GM18909 (cell line): Measurements from ENCODE around the gene TIMM44.
"Not testable (repeated sequence)": the region's sequence is repeated elsewhere in the genome, so short reads cannot be mapped to it uniquely, and the experiment has no call there.

Source experiments
- ATAC-seq: cut with Tn5 transposase; IDR thresholded peaks from one replicate; pipeline ENCODE4 v1.9.1; 2021; ENCODE audit warnings: mild to moderate bottlenecking; ENCODE audit not compliant: unreplicated experiment, poor library complexity

TIMM44 gene

GRCh38 chr19:7953576-7953975 is 10.1 kb upstream of the TIMM44 start:
- no peak for ATAC-seq

GRCh38 chr19:7953060-7953459 is 9.6 kb upstream of the TIMM44 start:
- ATAC-seq, result no peak

GRCh38 chr19:7947939-7948338 is 4.5 kb upstream of the TIMM44 start:
- no peak for ATAC-seq

- peak; percentile 29 for ATAC-seq
Observed at GRCh38 chr19:7944177-7944761, 803 bp upstream of the TIMM44 start.

GRCh38 chr19:7942981-7943443 is 454 bp downstream of the TIMM44 start:
- ATAC-seq, result no peak

- no peak for ATAC-seq
Observed at GRCh38 chr19:7941895-7942596, 1.4 kb downstream of the TIMM44 start.

- no peak for ATAC-seq
Observed at GRCh38 chr19:7940841-7941240, 2.6 kb downstream of the TIMM44 start.

- ATAC-seq, result no peak
Observed at GRCh38 chr19:7934766-7935165, 8.7 kb downstream of the TIMM44 start.

- ATAC-seq, result no peak
Observed at GRCh38 chr19:7933828-7934725, 9.4 kb downstream of the TIMM44 start.

- no peak for ATAC-seq
Observed at GRCh38 chr19:7933411-7933810, 10.1 kb downstream of the TIMM44 start.

- ATAC-seq, result no peak
Observed at GRCh38 chr19:7932930-7933300, 10.6 kb downstream of the TIMM44 start.

- no peak for ATAC-seq
Observed at GRCh38 chr19:7932276-7932929, 11.1 kb downstream of the TIMM44 start.

- no peak for ATAC-seq
Observed at GRCh38 chr19:7931221-7932061, 12.0 kb downstream of the TIMM44 start.

- ATAC-seq, result no peak
Observed at GRCh38 chr19:7930765-7931164, 12.7 kb downstream of the TIMM44 start.

- not testable (repeated sequence) for ATAC-seq
Observed at GRCh38 chr19:7930030-7930429, 13.4 kb downstream of the TIMM44 start.

- no peak for ATAC-seq
Observed at GRCh38 chr19:7928741-7929701, 14.4 kb downstream of the TIMM44 start.

- ATAC-seq, result no peak
Observed at GRCh38 chr19:7928334-7928706, 15.1 kb downstream of the TIMM44 start.

- ATAC-seq, result no peak
Observed at GRCh38 chr19:7927605-7928333, 15.7 kb downstream of the TIMM44 start.
